ENCODE data around the gene C1orf174. TPM values are rescaled to one million over a fixed set of nuclear protein-coding genes. Genes with fewer than 3 reads are reported as not detected.

C1orf174 gene
- total RNA-seq, 1 donor from 2014 or later, result 36.8 TPM

DNA sequence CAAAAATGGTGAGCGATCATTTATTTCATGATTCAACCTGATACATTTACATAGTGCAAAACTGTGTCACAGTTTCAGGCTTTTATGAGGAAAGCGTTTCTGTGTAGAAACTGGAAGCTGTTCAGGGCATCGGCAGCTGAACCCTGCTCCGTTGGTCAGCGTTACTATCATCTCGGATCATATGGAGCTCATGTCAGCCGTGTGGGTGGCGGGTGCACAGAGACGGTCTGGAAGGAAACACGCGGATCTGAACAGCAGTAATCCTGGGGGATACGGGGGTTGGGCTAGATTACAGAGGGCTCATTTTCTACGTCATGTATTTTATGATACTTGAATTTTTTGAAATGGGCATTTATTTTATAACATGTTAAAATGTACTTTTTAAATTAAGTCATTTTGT lies 15.1 kb downstream of the C1orf174 start:
- TF ChIP-seq, protein P1, sequence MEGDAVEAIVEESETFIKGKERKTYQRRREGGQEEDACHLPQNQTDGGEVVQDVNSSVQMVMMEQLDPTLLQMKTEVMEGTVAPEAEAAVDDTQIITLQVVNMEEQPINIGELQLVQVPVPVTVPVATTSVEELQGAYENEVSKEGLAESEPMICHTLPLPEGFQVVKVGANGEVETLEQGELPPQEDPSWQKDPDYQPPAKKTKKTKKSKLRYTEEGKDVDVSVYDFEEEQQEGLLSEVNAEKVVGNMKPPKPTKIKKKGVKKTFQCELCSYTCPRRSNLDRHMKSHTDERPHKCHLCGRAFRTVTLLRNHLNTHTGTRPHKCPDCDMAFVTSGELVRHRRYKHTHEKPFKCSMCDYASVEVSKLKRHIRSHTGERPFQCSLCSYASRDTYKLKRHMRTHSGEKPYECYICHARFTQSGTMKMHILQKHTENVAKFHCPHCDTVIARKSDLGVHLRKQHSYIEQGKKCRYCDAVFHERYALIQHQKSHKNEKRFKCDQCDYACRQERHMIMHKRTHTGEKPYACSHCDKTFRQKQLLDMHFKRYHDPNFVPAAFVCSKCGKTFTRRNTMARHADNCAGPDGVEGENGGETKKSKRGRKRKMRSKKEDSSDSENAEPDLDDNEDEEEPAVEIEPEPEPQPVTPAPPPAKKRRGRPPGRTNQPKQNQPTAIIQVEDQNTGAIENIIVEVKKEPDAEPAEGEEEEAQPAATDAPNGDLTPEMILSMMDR (conservative IDR thresholded peaks at IDR 0.05), result no peak
- H3K27me3 Mint-ChIP-seq (ENCODE audit: low read depth), result no peaks in the 10 kb centered on the region
- no peaks in the 10 kb centered on the region for H3K9me3 Mint-ChIP-seq
- no peak for DNase-seq (ENCODE audit: low read depth, low spot score)
- H3K36me3 Mint-ChIP-seq (ENCODE audit: low read depth), result peaks cover 10% of the 10 kb centered on the region
- H3K4me3 Mint-ChIP-seq, result no peak overlapping the region
- no peaks in the 10 kb centered on the region for H3K4me1 Mint-ChIP-seq
- no peak overlapping the region for H3K27ac Mint-ChIP-seq (ENCODE audit: unreplicated experiment)

- Mint-ChIP-seq H3K27me3 (ENCODE audit: low read depth) (no peaks in the 10 kb centered on the region), H3K9me3 (peaks cover 9% of the 10 kb centered on the region), H3K36me3 (ENCODE audit: low read depth) (peaks cover 21% of the 10 kb centered on the region), H3K4me3 (no peak overlapping the region), H3K4me1 (no peaks in the 10 kb centered on the region), H3K27ac (ENCODE audit: unreplicated experiment) (no peak overlapping the region)
- no peak for DNase-seq (ENCODE audit: low read depth, low spot score)
- TF ChIP-seq, protein P1 (conservative IDR thresholded peaks at IDR 0.05), result no peak
Observed at GRCh38 chr1:3883194-3883925, 16.7 kb downstream of the C1orf174 start.

DNA sequence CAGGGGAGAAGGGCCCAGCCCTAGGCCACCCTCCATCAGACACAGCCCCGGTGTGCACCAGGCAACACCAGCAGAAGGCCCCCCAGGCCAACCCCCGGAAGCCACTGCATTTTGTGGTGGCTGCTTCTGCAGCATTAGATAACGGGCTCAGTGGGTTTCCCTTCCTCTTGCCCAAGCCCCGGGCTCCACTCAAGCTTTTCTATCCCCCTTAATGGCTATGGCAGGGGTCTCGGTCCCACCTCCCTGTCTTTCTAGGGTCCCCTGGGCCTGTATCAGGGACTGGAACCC lies 18.9 kb downstream of the C1orf174 start:
- no peaks in the 10 kb centered on the region for H3K4me1 Mint-ChIP-seq
- TF ChIP-seq, protein P1 (conservative IDR thresholded peaks at IDR 0.05), result no peak
- no peak overlapping the region for H3K4me3 Mint-ChIP-seq
- no peaks in the 10 kb centered on the region for H3K27me3 Mint-ChIP-seq (ENCODE audit: low read depth)
- peaks cover 23% of the 10 kb centered on the region for H3K36me3 Mint-ChIP-seq (ENCODE audit: low read depth)
- H3K9me3 Mint-ChIP-seq, result peaks cover 9% of the 10 kb centered on the region
- DNase-seq (ENCODE audit: low read depth, low spot score), result no peak
- H3K27ac Mint-ChIP-seq (ENCODE audit: unreplicated experiment), result no peak overlapping the region

DNA sequence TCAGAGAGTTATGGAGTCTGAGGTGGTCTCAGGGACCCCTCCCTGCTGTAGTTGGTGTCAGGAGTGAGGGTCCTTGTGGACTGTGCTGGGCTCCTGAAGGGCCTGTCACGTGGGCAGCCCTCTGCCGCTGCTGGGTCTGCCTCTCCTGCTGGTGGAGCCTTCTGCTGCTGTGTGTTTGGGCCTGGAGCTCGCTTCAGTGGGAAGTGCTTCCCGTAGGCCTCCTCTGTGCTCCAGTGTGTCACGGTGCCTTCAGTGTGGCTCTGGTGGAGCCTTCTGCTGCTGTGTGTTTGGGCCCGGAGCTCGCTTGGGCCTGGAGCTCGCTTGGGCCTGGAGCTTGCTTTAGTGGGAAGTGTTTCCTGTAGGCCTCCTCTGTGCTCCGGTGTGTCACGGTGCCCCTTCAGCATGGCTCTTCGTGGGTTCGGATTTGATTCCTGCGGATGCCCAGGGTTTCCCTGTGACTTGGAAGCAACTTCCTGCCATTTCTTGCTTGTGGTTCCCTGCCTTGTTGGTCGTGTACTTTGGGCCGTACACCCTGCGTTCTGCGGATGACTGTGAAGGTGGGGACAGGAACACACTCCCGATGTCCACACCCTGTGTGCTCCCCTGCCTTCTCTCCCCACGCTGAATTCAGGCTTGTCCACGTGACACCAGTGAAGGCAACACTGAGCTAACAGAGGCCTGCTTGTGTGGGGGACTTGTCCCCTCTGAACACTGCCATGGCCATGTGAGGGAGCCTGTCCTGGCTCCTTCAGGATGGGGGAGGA lies 19.5 kb downstream of the C1orf174 start:
- TF ChIP-seq, protein P1 (conservative IDR thresholded peaks at IDR 0.05), result no peak
- H3K27ac Mint-ChIP-seq (ENCODE audit: unreplicated experiment), result no peak overlapping the region

GRCh38 chr1:3879787-3880428 lies 20.2 kb downstream of the C1orf174 start:
- no peaks in the 10 kb centered on the region for H3K4me1 Mint-ChIP-seq
- peaks cover 9% of the 10 kb centered on the region for H3K9me3 Mint-ChIP-seq
- peaks cover 26% of the 10 kb centered on the region for H3K36me3 Mint-ChIP-seq (ENCODE audit: low read depth)
- H3K27me3 Mint-ChIP-seq (ENCODE audit: low read depth), result no peaks in the 10 kb centered on the region
- DNase-seq (ENCODE audit: low read depth, low spot score), result no peak
- TF ChIP-seq, protein P1 (conservative IDR thresholded peaks at IDR 0.05), result no peak
- no peak overlapping the region for H3K27ac Mint-ChIP-seq (ENCODE audit: unreplicated experiment)
- no peak overlapping the region for H3K4me3 Mint-ChIP-seq

More for the DNA sequence above, 19.5 kb downstream of the C1orf174 start:
- H3K4me3 Mint-ChIP-seq, result no peak overlapping the region
- H3K36me3 Mint-ChIP-seq (ENCODE audit: low read depth), result peaks cover 23% of the 10 kb centered on the region
- no peaks in the 10 kb centered on the region for H3K4me1 Mint-ChIP-seq
- peaks cover 9% of the 10 kb centered on the region for H3K9me3 Mint-ChIP-seq
- no peaks in the 10 kb centered on the region for H3K27me3 Mint-ChIP-seq (ENCODE audit: low read depth)
- no peak for DNase-seq (ENCODE audit: low read depth, low spot score)
